Astrocyte of the spinal cord (primary cell): ENCODE measurements around the gene ANKRD27.

ENCODE experiments used
- DNase-seq: peaks from one replicate; pipeline ENCODE4 v3.0.0; 2011; ENCODE audit warnings: low read depth, low spot score
- H3K4me3 ChIP-seq: 2 replicates; pipeline ENCODE4 v1.5.1; 2011; ENCODE audit warnings: low read depth, mild to moderate bottlenecking, low read length, moderate library complexity
- in situ Hi-C: cut with HindIII; loops from 2 replicates; pipeline ENCODE4 v1.10.0; 2017; ENCODE audit warnings: low sequenced_read_pairs
- TF ChIP-seq, protein P1 (sequence below): IDR thresholded peaks from 2 replicates; pipeline ENCODE4 v1.5.1; 2012; ENCODE audit warnings: low read depth, mild to moderate bottlenecking, low read length, inconsistent platforms

ANKRD27 gene

DNA sequence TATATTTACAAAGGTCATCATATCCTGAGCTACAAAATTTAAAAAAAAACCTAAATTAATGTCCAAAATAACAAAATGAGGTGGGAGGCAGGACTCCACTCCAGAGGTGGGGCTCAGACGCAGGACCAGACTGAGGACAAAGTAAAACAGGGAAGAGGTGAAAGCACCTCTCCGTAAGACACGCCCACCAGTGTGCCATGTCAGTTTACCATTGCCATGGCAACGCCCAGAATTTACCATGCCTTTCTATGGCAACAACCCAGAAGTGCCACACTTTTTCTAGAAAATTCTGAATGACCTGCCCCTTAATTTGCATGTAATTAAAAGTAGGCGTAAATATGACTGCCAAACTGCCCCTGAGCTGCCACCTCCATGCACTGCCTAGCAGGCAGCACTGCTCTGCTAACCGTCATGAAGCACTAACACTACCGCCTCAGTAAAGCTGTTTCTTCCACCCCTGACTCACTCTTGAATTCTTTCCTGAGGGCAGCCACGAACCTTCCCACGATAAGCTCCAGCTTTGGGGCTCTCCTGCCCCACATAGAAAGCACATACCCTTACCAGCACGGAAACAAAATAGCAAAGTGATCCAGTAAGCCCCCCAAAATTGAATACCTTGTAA is 116.3 kb downstream of the ANKRD27 start:
- no peak overlapping the region for H3K4me3 ChIP-seq
- in situ Hi-C loops, result no loop called here
- TF ChIP-seq, protein P1, sequence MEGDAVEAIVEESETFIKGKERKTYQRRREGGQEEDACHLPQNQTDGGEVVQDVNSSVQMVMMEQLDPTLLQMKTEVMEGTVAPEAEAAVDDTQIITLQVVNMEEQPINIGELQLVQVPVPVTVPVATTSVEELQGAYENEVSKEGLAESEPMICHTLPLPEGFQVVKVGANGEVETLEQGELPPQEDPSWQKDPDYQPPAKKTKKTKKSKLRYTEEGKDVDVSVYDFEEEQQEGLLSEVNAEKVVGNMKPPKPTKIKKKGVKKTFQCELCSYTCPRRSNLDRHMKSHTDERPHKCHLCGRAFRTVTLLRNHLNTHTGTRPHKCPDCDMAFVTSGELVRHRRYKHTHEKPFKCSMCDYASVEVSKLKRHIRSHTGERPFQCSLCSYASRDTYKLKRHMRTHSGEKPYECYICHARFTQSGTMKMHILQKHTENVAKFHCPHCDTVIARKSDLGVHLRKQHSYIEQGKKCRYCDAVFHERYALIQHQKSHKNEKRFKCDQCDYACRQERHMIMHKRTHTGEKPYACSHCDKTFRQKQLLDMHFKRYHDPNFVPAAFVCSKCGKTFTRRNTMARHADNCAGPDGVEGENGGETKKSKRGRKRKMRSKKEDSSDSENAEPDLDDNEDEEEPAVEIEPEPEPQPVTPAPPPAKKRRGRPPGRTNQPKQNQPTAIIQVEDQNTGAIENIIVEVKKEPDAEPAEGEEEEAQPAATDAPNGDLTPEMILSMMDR, result no peak
- DNase-seq, result no peak

DNA sequence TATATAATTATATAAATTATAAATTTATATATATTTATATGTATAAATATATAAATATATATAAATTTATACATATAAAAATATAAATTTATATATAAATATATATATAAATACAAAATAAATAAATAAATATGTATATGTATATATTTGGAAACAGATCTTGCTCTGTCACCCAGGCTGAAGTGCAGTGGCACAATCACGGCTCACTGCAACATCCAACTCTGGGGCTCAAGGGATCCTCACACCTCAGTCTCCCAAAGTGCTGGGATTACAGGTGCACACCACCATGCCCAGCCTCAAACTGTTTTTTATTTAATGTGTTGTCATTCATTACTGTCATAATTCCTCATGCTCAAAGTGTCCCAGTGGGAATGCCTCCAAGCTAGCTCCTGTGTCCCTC is 119.2 kb downstream of the ANKRD27 start:
- in situ Hi-C loops, result no loop called here
- DNase-seq, result no peak

DNA sequence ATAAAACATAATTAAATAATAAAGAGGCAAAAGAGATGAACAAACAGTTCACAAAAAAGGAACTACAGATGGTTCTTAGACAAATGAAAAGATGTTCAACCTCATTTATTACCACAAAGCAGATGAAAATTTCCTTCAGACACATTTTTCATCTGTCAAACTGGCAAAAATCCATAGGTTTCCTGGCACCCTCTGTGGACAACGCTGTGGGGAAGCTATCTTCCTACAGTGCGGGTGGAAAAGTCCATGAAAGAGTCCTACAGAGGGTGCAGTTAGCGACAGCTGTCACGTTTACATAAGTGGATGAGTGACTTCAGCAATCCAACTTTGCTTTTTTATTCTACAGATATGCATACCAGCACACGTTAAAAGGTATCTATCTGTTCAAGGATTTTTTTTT is 124.3 kb downstream of the ANKRD27 start:
- DNase-seq, result no peak
- TF ChIP-seq, protein P1, result no peak
- no peak overlapping the region for H3K4me3 ChIP-seq
- in situ Hi-C loops, result no loop called here

More for the DNA sequence above, 119.2 kb downstream of the ANKRD27 start:
- H3K4me3 ChIP-seq, result no peak overlapping the region
- TF ChIP-seq, protein P1, result no peak
